HL-60/S4 treated with retinoic acid at 250 ng/mL for 4 days and 3 days (cell line): ENCODE results near the gene MYL6B.
"Not testable (repeated sequence)": the region's sequence is repeated elsewhere in the genome, so short reads cannot be mapped to it uniquely, and the experiment has no call there.

Experiments used
- in situ Hi-C: fragments of 300-500 bp; cut with MboI; formaldehyde crosslinking; loops from 2 replicates; pipeline ENCODE4 v1.7.0; 2022; ENCODE audit warnings: low sequenced_read_pairs

The MYL6B gene

GRCh38 chr12:56163533-56164344, 11.4 kb downstream of the MYL6B start:
- in situ Hi-C loops, result no loop called here

GRCh38 chr12:56164345-56164729, 11.9 kb downstream of the MYL6B start:
- in situ Hi-C loops, result no loop called here

- in situ Hi-C loops, result no loop called here
These were observed 13.0 kb downstream of the MYL6B start for GRCh38 chr12:56165369-56165768.

GRCh38 chr12:56169229-56169759, 16.9 kb downstream of the MYL6B start:
- in situ Hi-C loops, result no loop called here

- in situ Hi-C loops, result no loop called here
These were observed 20.5 kb downstream of the MYL6B start for GRCh38 chr12:56172839-56173238.

- in situ Hi-C loops, result no loop called here
These were observed 26.0 kb downstream of the MYL6B start for GRCh38 chr12:56178347-56178746.

- in situ Hi-C loops, result no loop called here
These were observed 34.6 kb downstream of the MYL6B start for GRCh38 chr12:56186957-56187356.

- in situ Hi-C loops, result no loop called here
These were observed 35.9 kb downstream of the MYL6B start for GRCh38 chr12:56188131-56188777.

- in situ Hi-C loops, result no loop called here
These were observed 36.4 kb downstream of the MYL6B start for GRCh38 chr12:56188778-56189098.

GRCh38 chr12:56189099-56189917, 36.9 kb downstream of the MYL6B start, which contains the start of gene SMARCC2:
SMARCC2 (minus strand) TSS chr12:56189483; CDS start chr12:56189461, 22 bp downstream.
- in situ Hi-C loops, result no loop called here

- in situ Hi-C loops, result no loop called here
These were observed 37.7 kb downstream of the MYL6B start for GRCh38 chr12:56189918-56190694.

GRCh38 chr12:56190695-56191155, 38.3 kb downstream of the MYL6B start:
- in situ Hi-C loops, result no loop called here

GRCh38 chr12:56192582-56192981, 40.2 kb downstream of the MYL6B start:
- in situ Hi-C loops, result no loop called here

- in situ Hi-C loops, result no loop called here
These were observed 40.7 kb downstream of the MYL6B start for GRCh38 chr12:56193025-56193578.

- in situ Hi-C loops, result not testable (repeated sequence)
These were observed 44.6 kb downstream of the MYL6B start for GRCh38 chr12:56196818-56197550.

GRCh38 chr12:56197921-56198635, 45.7 kb downstream of the MYL6B start:
- in situ Hi-C loops, result no loop called here

- in situ Hi-C loops, result no loop called here
These were observed 46.4 kb downstream of the MYL6B start for GRCh38 chr12:56198836-56199235.

- in situ Hi-C loops, result no loop called here
These were observed 50.0 kb downstream of the MYL6B start for GRCh38 chr12:56202366-56202765.

GRCh38 chr12:56202838-56203237, 50.5 kb downstream of the MYL6B start:
- in situ Hi-C loops, result no loop called here
